GM12878 (cell line): ENCODE measurements around the gene WSCD1. TPM values are rescaled to one million over a fixed set of nuclear protein-coding genes. Genes with fewer than 3 reads are reported as not detected.

ENCODE experiments used
- CBX5 ChIP-seq: sonication (generic); IDR thresholded peaks from 2 replicates; pipeline ENCODE4 v1.6.1; 2016; ENCODE audit warnings: low read depth, moderate library complexity, mild to moderate bottlenecking, inconsistent platforms
- CHD1 ChIP-seq: IDR thresholded peaks from 2 replicates; pipeline ENCODE4 v1.6.1; 2012; ENCODE audit warnings: low read depth, low read length, improper control_type of control experiment
- EED ChIP-seq: sonication (generic); IDR thresholded peaks from 2 replicates; pipeline ENCODE4 v1.6.1; 2016; ENCODE audit warnings: antibody characterized with exemption, low read depth
- IKZF1 ChIP-seq: fragments of 450-650 bp; conservative IDR thresholded peaks from 2 replicates; pipeline ENCODE4 v1.6.1; 2017; ENCODE audit warnings: antibody characterized with exemption, mild to moderate bottlenecking
- IRF4 ChIP-seq: IDR thresholded peaks from 2 replicates; pipeline ENCODE4 v1.6.1; 2011; ENCODE audit warnings: low read depth, low read length
- JUNB ChIP-seq: IDR thresholded peaks from 2 replicates; pipeline ENCODE4 v1.6.1; 2016; ENCODE audit warnings: antibody characterized with exemption, mild to moderate bottlenecking
- NR2F1 ChIP-seq: fragments of 450-650 bp; conservative IDR thresholded peaks from 2 replicates; pipeline ENCODE4 v1.6.1; 2017; ENCODE audit warnings: mild to moderate bottlenecking
- NRF1 ChIP-seq: conservative IDR thresholded peaks from 2 replicates; pipeline ENCODE4 v1.6.1; 2011; ENCODE audit warnings: mild to moderate bottlenecking, low read depth, low read length, improper control_type of control experiment
- PAX5 ChIP-seq: IDR thresholded peaks from 2 replicates; pipeline ENCODE4 v1.6.1; 2011; ENCODE audit warnings: low read depth, low read length, borderline replicate concordance
- POLR2A ChIP-seq: IDR thresholded peaks from 2 replicates; pipeline ENCODE4 v1.6.1; 2011; ENCODE audit warnings: low read depth, mild to moderate bottlenecking, low read length
- STAT3 ChIP-seq: IDR thresholded peaks from 2 replicates; pipeline ENCODE4 v1.6.1; 2011; ENCODE audit warnings: low read depth, low read length, improper control_type of control experiment
- SUZ12 ChIP-seq: fragments of 200-600 bp; sonication (generic); IDR thresholded peaks from one replicate; pipeline ENCODE4 v1.6.1; 2018; ENCODE audit warnings: antibody characterized with exemption, mild to moderate bottlenecking; ENCODE audit not compliant: unreplicated experiment
- TBL1XR1 ChIP-seq: IDR thresholded peaks from 2 replicates; pipeline ENCODE4 v1.6.1; 2012; ENCODE audit warnings: low read depth, low read length, improper control_type of control experiment
- ZNF217 ChIP-seq: fragments of 450-650 bp; IDR thresholded peaks from 2 replicates; pipeline ENCODE4 v1.6.1; 2017; ENCODE audit warnings: antibody characterized with exemption, mild to moderate bottlenecking
- ZNF384 ChIP-seq: IDR thresholded peaks from 2 replicates; pipeline ENCODE4 v1.6.1; 2012; ENCODE audit warnings: low read depth, mild to moderate bottlenecking, low read length, improper control_type of control experiment, borderline replicate concordance
- ZNF622 ChIP-seq: fragments of 450-650 bp; IDR thresholded peaks from 2 replicates; pipeline ENCODE4 v1.6.1; 2017; ENCODE audit warnings: mild to moderate bottlenecking, inconsistent platforms
- polyA plus RNA-seq, 11 experiments: library from polyadenylated mRNA; depleted of rRNA in 4 of 11; unstranded in 6 of 11; stranded (reverse) in 5 of 11; fragments of >200 nt; fragmentation: Nextera tagmentation in 4 of 11; fragmentation: Illumina TruSeq in 1 of 11; extraction: Ambion mirVana in 4 of 11; extraction: Trizol in 1 of 11; gene quantifications; 1 replicate in 1 of 11; 2 replicates in 10 of 11; pipeline versions ENCODE4 v1.2.1 to v1.2.3, GENCODE V29; 2011 to 2016; ENCODE audit warnings: inconsistent platforms in 2 of 11, missing spikeins in 2 of 11, low read depth in 1 of 11
- total RNA-seq, 4 experiments: library from RNA; depleted of rRNA in 3 of 4; stranded (reverse); fragments of >200 nt in 3 of 4; fragmentation: Illumina TruSeq in 1 of 4; extraction: Trizol in 1 of 4; gene quantifications; 2 replicates each; pipeline versions ENCODE4 v1.2.1 to v1.2.3, GENCODE V29; 2013 to 2021
- TF ChIP-seq, protein P1 (sequence below): fragments of 450-650 bp; IDR thresholded peaks from 2 replicates; pipeline ENCODE4 v1.6.1; 2017; ENCODE audit warnings: low read depth, mild to moderate bottlenecking, moderate library complexity
- TF ChIP-seq, protein P2 (sequence below): IDR thresholded peaks from 2 replicates; pipeline ENCODE4 v1.6.1; 2011; ENCODE audit warnings: low read depth, mild to moderate bottlenecking, low read length, moderate library complexity, borderline replicate concordance; ENCODE audit errors: extremely low read depth
- TF ChIP-seq, protein P3 (sequence below): IDR thresholded peaks from 2 replicates; pipeline ENCODE4 v1.6.1; 2011; ENCODE audit warnings: borderline replicate concordance, low read depth, mild to moderate bottlenecking, moderate library complexity, low read length; ENCODE audit not compliant: insufficient read depth, poor library complexity, severe bottlenecking
- TF ChIP-seq, protein P4 (sequence below): fragments of 450-650 bp; IDR thresholded peaks from 2 replicates; pipeline ENCODE4 v1.6.1; 2016; ENCODE audit warnings: mild to moderate bottlenecking, moderate library complexity, borderline replicate concordance
- TF ChIP-seq, protein P5 (sequence below): fragments of 450-650 bp; IDR thresholded peaks from 2 replicates; pipeline ENCODE4 v1.6.1; 2017; ENCODE audit warnings: mild to moderate bottlenecking, moderate library complexity

WSCD1 gene
- total and polyA plus RNA-seq, 10 of the 15 experiments (the other 5 are each of a cell fraction or from before 2014, with no cell fraction given) = 0.01 to 0.16 TPM; not detected in 8

DNA sequence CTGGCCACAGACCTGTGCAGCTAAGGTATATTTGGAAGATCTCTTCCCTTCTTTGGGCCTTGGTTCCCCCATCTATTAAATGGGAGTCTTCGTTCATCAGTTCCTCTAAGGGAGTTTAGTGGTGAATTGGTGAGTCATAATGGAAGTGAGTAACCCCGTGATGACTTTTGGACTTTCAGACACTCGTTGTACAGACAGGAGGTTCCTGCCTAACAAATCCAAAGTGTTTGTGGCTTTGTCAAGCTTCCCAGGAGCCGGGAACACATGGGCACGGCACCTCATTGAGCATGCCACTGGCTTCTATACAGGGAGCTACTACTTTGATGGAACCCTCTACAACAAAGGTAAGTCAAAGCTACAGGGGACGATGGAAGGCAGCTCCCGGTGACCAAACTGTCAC is 40.4 kb downstream of the WSCD1 start (continued):
- TF ChIP-seq TBL1XR1 (no peak), SUZ12 (no peak), ZNF217 (no peak), ZNF384 (no peak), PAX5 (no peak), IKZF1 (peak; percentile 86), JUNB (peak; percentile 81), EED (peak; percentile 38), IRF4 (peak; percentile 88), STAT3 (no peak), ZNF622 (no peak), NR2F1 (peak; percentile 76), CBX5 (no peak), CHD1 (no peak), NRF1 (no peak), POLR2A (no peak)
- TF ChIP-seq, protein P1, sequence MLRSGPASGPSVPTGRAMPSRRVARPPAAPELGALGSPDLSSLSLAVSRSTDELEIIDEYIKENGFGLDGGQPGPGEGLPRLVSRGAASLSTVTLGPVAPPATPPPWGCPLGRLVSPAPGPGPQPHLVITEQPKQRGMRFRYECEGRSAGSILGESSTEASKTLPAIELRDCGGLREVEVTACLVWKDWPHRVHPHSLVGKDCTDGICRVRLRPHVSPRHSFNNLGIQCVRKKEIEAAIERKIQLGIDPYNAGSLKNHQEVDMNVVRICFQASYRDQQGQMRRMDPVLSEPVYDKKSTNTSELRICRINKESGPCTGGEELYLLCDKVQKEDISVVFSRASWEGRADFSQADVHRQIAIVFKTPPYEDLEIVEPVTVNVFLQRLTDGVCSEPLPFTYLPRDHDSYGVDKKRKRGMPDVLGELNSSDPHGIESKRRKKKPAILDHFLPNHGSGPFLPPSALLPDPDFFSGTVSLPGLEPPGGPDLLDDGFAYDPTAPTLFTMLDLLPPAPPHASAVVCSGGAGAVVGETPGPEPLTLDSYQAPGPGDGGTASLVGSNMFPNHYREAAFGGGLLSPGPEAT = 0 out of 2 replicates have a peak, but pooled peaks have one; percentile 38
- TF ChIP-seq, protein P2, sequence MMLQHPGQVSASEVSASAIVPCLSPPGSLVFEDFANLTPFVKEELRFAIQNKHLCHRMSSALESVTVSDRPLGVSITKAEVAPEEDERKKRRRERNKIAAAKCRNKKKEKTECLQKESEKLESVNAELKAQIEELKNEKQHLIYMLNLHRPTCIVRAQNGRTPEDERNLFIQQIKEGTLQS = no peak
- TF ChIP-seq, protein P3, sequence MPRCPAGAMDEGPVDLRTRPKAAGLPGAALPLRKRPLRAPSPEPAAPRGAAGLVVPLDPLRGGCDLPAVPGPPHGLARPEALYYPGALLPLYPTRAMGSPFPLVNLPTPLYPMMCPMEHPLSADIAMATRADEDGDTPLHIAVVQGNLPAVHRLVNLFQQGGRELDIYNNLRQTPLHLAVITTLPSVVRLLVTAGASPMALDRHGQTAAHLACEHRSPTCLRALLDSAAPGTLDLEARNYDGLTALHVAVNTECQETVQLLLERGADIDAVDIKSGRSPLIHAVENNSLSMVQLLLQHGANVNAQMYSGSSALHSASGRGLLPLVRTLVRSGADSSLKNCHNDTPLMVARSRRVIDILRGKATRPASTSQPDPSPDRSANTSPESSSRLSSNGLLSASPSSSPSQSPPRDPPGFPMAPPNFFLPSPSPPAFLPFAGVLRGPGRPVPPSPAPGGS = no peak
- TF ChIP-seq, protein P4, sequence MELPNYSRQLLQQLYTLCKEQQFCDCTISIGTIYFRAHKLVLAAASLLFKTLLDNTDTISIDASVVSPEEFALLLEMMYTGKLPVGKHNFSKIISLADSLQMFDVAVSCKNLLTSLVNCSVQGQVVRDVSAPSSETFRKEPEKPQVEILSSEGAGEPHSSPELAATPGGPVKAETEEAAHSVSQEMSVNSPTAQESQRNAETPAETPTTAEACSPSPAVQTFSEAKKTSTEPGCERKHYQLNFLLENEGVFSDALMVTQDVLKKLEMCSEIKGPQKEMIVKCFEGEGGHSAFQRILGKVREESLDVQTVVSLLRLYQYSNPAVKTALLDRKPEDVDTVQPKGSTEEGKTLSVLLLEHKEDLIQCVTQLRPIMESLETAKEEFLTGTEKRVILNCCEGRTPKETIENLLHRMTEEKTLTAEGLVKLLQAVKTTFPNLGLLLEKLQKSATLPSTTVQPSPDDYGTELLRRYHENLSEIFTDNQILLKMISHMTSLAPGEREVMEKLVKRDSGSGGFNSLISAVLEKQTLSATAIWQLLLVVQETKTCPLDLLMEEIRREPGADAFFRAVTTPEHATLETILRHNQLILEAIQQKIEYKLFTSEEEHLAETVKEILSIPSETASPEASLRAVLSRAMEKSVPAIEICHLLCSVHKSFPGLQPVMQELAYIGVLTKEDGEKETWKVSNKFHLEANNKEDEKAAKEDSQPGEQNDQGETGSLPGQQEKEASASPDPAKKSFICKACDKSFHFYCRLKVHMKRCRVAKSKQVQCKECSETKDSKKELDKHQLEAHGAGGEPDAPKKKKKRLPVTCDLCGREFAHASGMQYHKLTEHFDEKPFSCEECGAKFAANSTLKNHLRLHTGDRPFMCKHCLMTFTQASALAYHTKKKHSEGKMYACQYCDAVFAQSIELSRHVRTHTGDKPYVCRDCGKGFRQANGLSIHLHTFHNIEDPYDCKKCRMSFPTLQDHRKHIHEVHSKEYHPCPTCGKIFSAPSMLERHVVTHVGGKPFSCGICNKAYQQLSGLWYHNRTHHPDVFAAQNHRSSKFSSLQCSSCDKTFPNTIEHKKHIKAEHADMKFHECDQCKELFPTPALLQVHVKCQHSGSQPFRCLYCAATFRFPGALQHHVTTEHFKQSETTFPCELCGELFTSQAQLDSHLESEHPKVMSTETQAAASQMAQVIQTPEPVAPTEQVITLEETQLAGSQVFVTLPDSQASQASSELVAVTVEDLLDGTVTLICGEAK = no peak
- TF ChIP-seq, protein P5, sequence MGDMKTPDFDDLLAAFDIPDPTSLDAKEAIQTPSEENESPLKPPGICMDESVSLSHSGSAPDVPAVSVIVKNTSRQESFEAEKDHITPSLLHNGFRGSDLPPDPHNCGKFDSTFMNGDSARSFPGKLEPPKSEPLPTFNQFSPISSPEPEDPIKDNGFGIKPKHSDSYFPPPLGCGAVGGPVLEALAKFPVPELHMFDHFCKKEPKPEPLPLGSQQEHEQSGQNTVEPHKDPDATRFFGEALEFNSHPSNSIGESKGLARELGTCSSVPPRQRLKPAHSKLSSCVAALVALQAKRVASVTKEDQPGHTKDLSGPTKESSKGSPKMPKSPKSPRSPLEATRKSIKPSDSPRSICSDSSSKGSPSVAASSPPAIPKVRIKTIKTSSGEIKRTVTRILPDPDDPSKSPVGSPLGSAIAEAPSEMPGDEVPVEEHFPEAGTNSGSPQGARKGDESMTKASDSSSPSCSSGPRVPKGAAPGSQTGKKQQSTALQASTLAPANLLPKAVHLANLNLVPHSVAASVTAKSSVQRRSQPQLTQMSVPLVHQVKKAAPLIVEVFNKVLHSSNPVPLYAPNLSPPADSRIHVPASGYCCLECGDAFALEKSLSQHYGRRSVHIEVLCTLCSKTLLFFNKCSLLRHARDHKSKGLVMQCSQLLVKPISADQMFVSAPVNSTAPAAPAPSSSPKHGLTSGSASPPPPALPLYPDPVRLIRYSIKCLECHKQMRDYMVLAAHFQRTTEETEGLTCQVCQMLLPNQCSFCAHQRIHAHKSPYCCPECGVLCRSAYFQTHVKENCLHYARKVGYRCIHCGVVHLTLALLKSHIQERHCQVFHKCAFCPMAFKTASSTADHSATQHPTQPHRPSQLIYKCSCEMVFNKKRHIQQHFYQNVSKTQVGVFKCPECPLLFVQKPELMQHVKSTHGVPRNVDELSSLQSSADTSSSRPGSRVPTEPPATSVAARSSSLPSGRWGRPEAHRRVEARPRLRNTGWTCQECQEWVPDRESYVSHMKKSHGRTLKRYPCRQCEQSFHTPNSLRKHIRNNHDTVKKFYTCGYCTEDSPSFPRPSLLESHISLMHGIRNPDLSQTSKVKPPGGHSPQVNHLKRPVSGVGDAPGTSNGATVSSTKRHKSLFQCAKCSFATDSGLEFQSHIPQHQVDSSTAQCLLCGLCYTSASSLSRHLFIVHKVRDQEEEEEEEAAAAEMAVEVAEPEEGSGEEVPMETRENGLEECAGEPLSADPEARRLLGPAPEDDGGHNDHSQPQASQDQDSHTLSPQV = no peak
